Heart left ventricle (tissue), 16 donors: Measurements from ENCODE around the gene ATP7A. TPM values are rescaled to one million over a fixed set of nuclear protein-coding genes. Genes with fewer than 3 reads are reported as not detected.

Source experiments
- ATAC-seq, 4 donors: fragments of 200-7000 bp; cut with Tn5 transposase; one replicate each; pipeline ENCODE4 v1.9.1; 2020 to 2022; ENCODE audit warnings: moderate library complexity in 4 of 4, mild to moderate bottlenecking in 3 of 4, moderate number of reproducible peaks in 1 of 4
- DNase-seq, 5 donors: peaks; one replicate each; pipeline ENCODE4 v3.0.0-alpha.2; 2020
- H3K27ac ChIP-seq, 12 donors: fragments of 200-600 bp; sonication (generic) in 4 of 12; one replicate each; pipeline versions ENCODE4 v1.5.0 to v1.8.0; 2016 to 2022; ENCODE audit warnings: mild to moderate bottlenecking in 2 of 12
- H3K27me3 ChIP-seq, 9 donors: fragments of 200-600 bp; sonication (generic) in 2 of 9; one replicate each; pipeline versions ENCODE4 v1.5.1 to v1.8.0; 2016 to 2022; ENCODE audit warnings: mild to moderate bottlenecking in 3 of 9
- H3K36me3 ChIP-seq, 9 donors: fragments of 200-600 bp; sonication (generic) in 2 of 9; one replicate each; pipeline versions ENCODE4 v1.5.0 to v1.8.0; 2018 to 2022; ENCODE audit warnings: mild to moderate bottlenecking in 2 of 9
- H3K4me1 ChIP-seq, 12 donors: fragments of 200-600 bp; sonication (generic) in 4 of 12; one replicate each; pipeline versions ENCODE4 v1.5.0 to v1.8.0; 2016 to 2022; ENCODE audit warnings: mild to moderate bottlenecking in 3 of 12
- H3K4me3 ChIP-seq, 12 donors: fragments of 200-600 bp; sonication (generic) in 4 of 12; one replicate each; pipeline versions ENCODE4 v1.5.0 to v1.8.0; 2017 to 2022; ENCODE audit warnings: mild to moderate bottlenecking in 9 of 12, moderate library complexity in 4 of 12
- H3K9me3 ChIP-seq, 12 donors: fragments of 200-600 bp; sonication (generic) in 4 of 12; one replicate each; pipeline versions ENCODE4 v1.5.0 to v1.8.0; 2016 to 2022; ENCODE audit warnings: mild to moderate bottlenecking in 1 of 12
- CTCF ChIP-seq, 12 donors: fragments of 200-600 bp; sonication (generic) in 4 of 12; IDR thresholded peaks; one replicate each; pipeline versions ENCODE4 v1.5.0 to v1.8.0; 2018 to 2022; ENCODE audit warnings: antibody characterized with exemption in 12 of 12, mild to moderate bottlenecking in 5 of 12
- POLR2A ChIP-seq, 2 donors: fragments of 450-650 bp; IDR thresholded peaks; one replicate each; pipeline ENCODE4 v1.6.1; 2017; ENCODE audit warnings: antibody characterized with exemption in 2 of 2, mild to moderate bottlenecking in 2 of 2, moderate library complexity in 2 of 2
- WGBS, 4 donors: extraction: QIAGEN DNeasy Blood & Tissue Kit in 2 of 4; methylation state at CpG; one replicate each; pipeline versions ENCODE4 v1.1.5 to v1.1.7; 2013 to 2018; 5-methylcytosine and 5-hydroxymethylcytosine counted together
- intact Hi-C, 10 donors: fragments of 100-400 bp; cut with DNase I; formaldehyde crosslinking; loops; one replicate each; pipeline versions ENCODE4 v1.11.1 to v1.14.2; 2022
- polyA plus RNA-seq, 2 donors: library from polyadenylated mRNA; stranded (reverse); fragments of 200-250 nt; gene quantifications; one replicate each; pipeline ENCODE4 v1.2.3, GENCODE V29; 2013
- total RNA-seq, 9 donors: library from RNA; depleted of rRNA in 2 of 9; stranded (reverse); fragments of >200 nt in 2 of 9; fragmentation: NEBNext Ultra II Directional in 3 of 9; extraction: Animal tissue kit (Norgen Biotek cat#: 25700) in 3 of 9; gene quantifications; one replicate each; pipeline versions ENCODE4 v1.1.0 to v1.2.4, GENCODE V29; 2016 to 2023
- donor health status: ischemic (EF 13 %, LVEDD 7.1; RV severe dilation, severe dysfunction).
- donor health status: healthy with polysubstance abuse.
- donor health status: DM: no; HTN: yes; CAD: no.
- donor health status: DM: no; HTN: no; CAD: no.
- donor health status: ischemic (EF 25% LVEDD 6.9; RV normal size, moderate dysfunction).
- donor health status: ischemic (EF 25% LVEDD 5.7; RV mildly dilated, moderate dysfunction).
- donor health status: healthy.
- donor health status: DM: yes; HTN: yes; CAD: no.
- donor health status: ischemic (EF 35%, LVEDD 5.7; RV mildly dilated, moderate dysfunction).
- donor health status: nonischemic (EF 11% LVEDD 7.7; RV severe dilation, severe dysfunction).
- donor health status: DM: yes; HTN: yes; CAD: no.
- donor health status: PGD.
- donor health status: ischemic (EF 29% LVEDD 5.4; RV normal size, mild dysfunction).
- donor health status: nonischemic (EF 23%, LVEDD 6.1; RV moderate dilation, normal function).

ATP7A gene
- total and polyA plus RNA-seq, 11 donors = 1.4 to 9.3 (median 5.5) TPM

- DNase-seq (no peak), ATAC-seq (no peak)
- H3K36me3 ChIP-seq = peaks cover 0 to 29% (median 0%) of the 10 kb centered on the region in 9 donors
- H3K27ac ChIP-seq = no peak overlapping the region
- WGBS, 4 donors = 66 to 100% (median 86%) methylated on average over 1 of the region's 1 CpG
- H3K4me1 ChIP-seq = no peaks in the 10 kb centered on the region
- no peaks in the 10 kb centered on the region for H3K27me3 ChIP-seq
- no peak overlapping the region for H3K4me3 ChIP-seq
- TF ChIP-seq CTCF (IDR thresholded peaks at IDR 0.05) (no peak), POLR2A (IDR thresholded peaks at IDR 0.05) (no peak)
- intact Hi-C loops = loop anchor here in 1 of 10 donors (10.0 kb wide), 1 partner anchor 63 kb away; no protein-coding TSS in a partner anchor
- no peaks in the 10 kb centered on the region for H3K9me3 ChIP-seq
Observed at GRCh38 chrX:78011846-78012245, 101.4 kb downstream of the ATP7A start.

- no peak overlapping the region for H3K27ac ChIP-seq
Observed at GRCh38 chrX:78019586-78020483, 109.3 kb downstream of the ATP7A start.

DNA sequence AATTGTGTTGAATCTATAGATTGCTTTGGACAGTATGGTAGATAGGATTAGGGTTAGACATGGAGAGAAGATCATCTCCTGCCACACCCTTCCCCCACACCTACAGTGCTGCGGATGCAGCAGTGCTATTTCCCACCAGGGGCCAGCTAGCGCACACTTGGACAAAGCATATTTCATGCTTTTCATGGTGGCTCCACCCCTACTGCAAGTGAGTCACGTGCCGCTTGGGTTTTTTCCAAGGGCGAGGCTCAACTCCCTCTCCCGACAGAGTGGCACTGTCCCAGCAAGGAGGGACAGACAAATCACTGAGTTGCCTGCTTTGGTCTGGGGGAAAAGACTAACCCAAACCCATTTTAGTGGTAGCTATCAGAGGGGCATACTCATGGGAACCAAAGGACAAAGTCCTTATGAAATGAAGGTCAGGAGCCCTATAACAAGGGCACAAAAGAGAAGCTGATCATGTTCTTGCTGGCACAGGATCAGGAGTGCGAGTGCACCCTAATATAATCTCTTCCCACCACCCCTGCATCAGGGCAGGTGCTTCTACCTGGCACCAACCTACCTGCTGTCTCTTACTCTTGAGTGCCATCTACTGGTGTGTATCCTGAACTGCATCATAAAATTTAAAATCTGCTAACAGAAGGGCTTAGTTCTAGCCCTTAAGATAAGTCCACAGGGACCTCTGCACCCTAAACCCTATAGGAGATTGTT lies 114.0 kb downstream of the ATP7A start:
- Histone ChIP-seq H3K27me3 (peaks cover 0 to 4% (median 0%) of the 10 kb centered on the region in 9 donors), H3K9me3 (no peaks in the 10 kb centered on the region), H3K36me3 (peaks cover 0 to 3% (median 0%) of the 10 kb centered on the region in 9 donors), H3K4me1 (no peaks in the 10 kb centered on the region), H3K27ac (no peak overlapping the region), H3K4me3 (no peak overlapping the region)
- DNase-seq (no peak), ATAC-seq (no peak)
- WGBS, 4 donors = 54 to 72% (median 63%) methylated on average over 7 of the region's 7 CpGs
- TF ChIP-seq CTCF (IDR thresholded peaks at IDR 0.05) (peak; percentile 17 to 58 (median 41)), POLR2A (IDR thresholded peaks at IDR 0.05) (no peak)
- intact Hi-C loops = loop anchor here in 8 of 10 donors (5.0 to 10.0 kb wide), 3 partner anchors 110 to 120 kb away; partner anchors contain the start of gene ATP7A (in 7 of the 8)

More at GRCh38 chrX:78019586-78020483, 109.3 kb downstream of the ATP7A start:
- peaks cover 0 to 12% (median 0%) of the 10 kb centered on the region in 9 donors for H3K36me3 ChIP-seq
- no peaks in the 10 kb centered on the region for H3K4me1 ChIP-seq
- no peak for TF ChIP-seq CTCF (IDR thresholded peaks at IDR 0.05)
- no peak for TF ChIP-seq POLR2A (IDR thresholded peaks at IDR 0.05)
- ATAC-seq (no peak), DNase-seq (no peak)
- intact Hi-C loops = loop anchor here in 5 of 10 donors (10.0 kb wide), 3 partner anchors 55 to 115 kb away; partner anchors contain the start of gene ATP7A (in 3 of the 5)
- peaks cover 0 to 4% (median 0%) of the 10 kb centered on the region in 9 donors for H3K27me3 ChIP-seq
- WGBS, 4 donors = 80 to 93% (median 87%) methylated on average over 12 of the region's 12 CpGs
- H3K9me3 ChIP-seq = no peaks in the 10 kb centered on the region
- no peak overlapping the region for H3K4me3 ChIP-seq
